ENCODE measurements around the gene KRTAP20-1. TPM values are rescaled to one million over a fixed set of nuclear protein-coding genes. Genes with fewer than 3 reads are reported as not detected.

KRTAP20-1 gene
- total and polyA plus RNA-seq, 8 donors: not detected

DNA sequence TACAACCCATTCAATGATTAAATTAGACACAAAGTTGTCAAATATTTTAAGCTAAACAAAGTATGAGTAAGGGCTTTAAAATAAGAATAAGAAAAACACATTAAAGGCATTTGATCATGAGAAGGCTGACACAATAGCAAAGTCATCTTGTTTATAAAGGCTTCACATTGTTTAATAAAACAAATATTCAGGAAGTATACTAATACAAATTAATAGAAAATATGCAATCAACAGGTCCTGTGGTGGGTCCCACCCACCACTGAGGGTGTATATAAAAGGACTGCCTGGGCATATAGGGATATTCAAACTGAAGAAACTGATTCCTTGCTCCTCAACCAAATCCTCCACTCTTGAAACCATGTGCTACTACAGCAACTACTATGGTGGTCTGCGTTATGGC is 18.7 kb downstream of the KRTAP20-1 start, which contains the start of gene KRTAP20-2:
KRTAP20-2 (plus strand) TSS at position 301 of the 400 bp plus-strand sequence; CDS start at position 359, 58 bp downstream.
- ATAC-seq (no peak), FAIRE-seq (no peak), DNase-seq (no peak)
- no peaks in the 10 kb centered on the region for H3K4me1 ChIP-seq
- H3K4me3 ChIP-seq: no peak within 1 kb of the TSS
- WGBS, 2 donors: 75 to 92% methylated on average over 1 of the region's 1 CpG
- no peaks in the 10 kb centered on the region for H3K27me3 ChIP-seq
- intact Hi-C loops (cut with DNase I): no loop called here
- no peak within 1 kb of the TSS for H3K27ac ChIP-seq
- H3K36me3 ChIP-seq: no peaks in the 10 kb centered on the region
- TF ChIP-seq, protein P1, sequence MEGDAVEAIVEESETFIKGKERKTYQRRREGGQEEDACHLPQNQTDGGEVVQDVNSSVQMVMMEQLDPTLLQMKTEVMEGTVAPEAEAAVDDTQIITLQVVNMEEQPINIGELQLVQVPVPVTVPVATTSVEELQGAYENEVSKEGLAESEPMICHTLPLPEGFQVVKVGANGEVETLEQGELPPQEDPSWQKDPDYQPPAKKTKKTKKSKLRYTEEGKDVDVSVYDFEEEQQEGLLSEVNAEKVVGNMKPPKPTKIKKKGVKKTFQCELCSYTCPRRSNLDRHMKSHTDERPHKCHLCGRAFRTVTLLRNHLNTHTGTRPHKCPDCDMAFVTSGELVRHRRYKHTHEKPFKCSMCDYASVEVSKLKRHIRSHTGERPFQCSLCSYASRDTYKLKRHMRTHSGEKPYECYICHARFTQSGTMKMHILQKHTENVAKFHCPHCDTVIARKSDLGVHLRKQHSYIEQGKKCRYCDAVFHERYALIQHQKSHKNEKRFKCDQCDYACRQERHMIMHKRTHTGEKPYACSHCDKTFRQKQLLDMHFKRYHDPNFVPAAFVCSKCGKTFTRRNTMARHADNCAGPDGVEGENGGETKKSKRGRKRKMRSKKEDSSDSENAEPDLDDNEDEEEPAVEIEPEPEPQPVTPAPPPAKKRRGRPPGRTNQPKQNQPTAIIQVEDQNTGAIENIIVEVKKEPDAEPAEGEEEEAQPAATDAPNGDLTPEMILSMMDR (IDR thresholded peaks at IDR 0.05): no peak
- no peaks in the 10 kb centered on the region for H3K9me3 ChIP-seq

DNA sequence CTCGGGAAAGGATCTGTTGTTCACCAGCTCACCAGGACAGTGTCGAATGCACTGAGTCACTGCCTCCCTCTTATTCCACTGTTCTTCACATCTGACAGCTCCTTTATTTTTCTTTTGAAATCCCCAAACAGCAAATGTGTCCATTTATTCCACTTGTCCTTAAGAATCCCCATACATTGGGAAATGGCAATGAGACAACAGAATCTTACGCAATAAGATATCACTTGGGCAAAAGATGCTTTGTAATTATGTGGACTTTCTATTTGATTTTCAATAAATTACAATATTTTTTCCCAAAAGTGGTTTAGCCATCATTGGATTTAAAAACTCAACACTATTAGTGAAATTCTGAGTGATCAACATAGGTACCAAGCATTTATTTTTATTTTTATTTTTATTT is 22.5 kb downstream of the KRTAP20-1 start:
- no peak overlapping the region for H3K27ac ChIP-seq
- ATAC-seq: no peak
- no peaks in the 10 kb centered on the region for H3K4me1 ChIP-seq
- no peaks in the 10 kb centered on the region for H3K9me3 ChIP-seq
- H3K36me3 ChIP-seq: no peaks in the 10 kb centered on the region
- no peak for DNase-seq
- FAIRE-seq: no peak
- no peaks in the 10 kb centered on the region for H3K27me3 ChIP-seq
- H3K4me3 ChIP-seq: no peak overlapping the region
- TF ChIP-seq, protein P1 (IDR thresholded peaks at IDR 0.05): no peak
- WGBS, 2 donors: 75 to 85% methylated on average over 3 of the region's 3 CpGs
- intact Hi-C loops (cut with DNase I): no loop called here

DNA sequence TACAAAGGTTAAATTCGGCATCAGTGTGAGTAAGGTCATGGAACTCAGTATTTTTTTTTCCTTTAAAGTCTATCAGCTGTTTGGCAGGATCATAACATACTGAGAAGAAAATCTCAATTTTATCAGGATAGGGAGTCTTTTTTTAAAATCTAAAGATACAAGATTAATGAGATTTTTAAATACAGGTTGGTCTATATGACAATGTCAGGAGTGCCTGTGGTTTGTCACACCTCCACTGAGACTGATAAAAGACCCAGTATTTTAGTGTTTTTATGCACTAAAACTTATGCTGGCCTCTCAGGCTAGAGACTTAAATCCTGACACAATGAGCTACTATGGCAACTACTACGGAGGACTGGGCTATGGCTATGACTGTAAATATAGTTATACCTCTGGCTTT is 26.3 kb downstream of the KRTAP20-1 start, which contains the start of gene KRTAP20-3:
KRTAP20-3 (plus strand) TSS at position 301 of the 400 bp plus-strand sequence.
- Histone ChIP-seq H3K36me3 (no peaks in the 10 kb centered on the region), H3K4me1 (no peaks in the 10 kb centered on the region), H3K4me3 (no peak within 1 kb of the TSS), H3K27ac (no peak within 1 kb of the TSS), H3K9me3 (no peaks in the 10 kb centered on the region), H3K27me3 (no peaks in the 10 kb centered on the region)
- ATAC-seq (no peak), FAIRE-seq (no peak), DNase-seq (no peak)
- TF ChIP-seq, protein P1 (IDR thresholded peaks at IDR 0.05): no peak
- 50 to 80% methylated on average over 2 of the region's 2 CpGs for WGBS, 2 donors
- intact Hi-C loops (cut with DNase I): no loop called here

DNA sequence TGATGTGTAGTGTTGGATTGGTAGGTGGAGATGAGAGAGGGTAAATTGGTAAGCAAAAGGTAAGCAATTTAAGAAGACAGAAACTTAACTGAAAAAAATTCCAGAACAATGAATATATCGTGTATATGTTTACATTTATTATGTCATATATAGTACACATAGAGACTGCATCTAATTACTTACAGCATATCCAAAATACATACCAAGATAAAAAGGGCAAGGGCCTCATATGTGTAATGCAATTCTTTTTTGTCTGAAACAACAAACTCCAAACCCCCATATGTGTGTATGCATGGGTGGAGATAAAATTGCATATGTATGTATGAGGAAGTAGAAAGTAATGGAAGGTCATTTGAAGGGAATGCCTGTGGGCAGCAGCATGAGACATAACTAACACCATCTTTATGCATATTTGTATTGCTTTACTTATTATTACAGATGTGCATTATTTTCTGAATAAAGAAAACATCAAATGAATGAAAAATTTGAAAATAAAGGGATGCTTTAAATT is 30.7 kb downstream of the KRTAP20-1 start:
- no peak overlapping the region for H3K27ac ChIP-seq
- H3K27me3 ChIP-seq: no peaks in the 10 kb centered on the region
- intact Hi-C loops (cut with DNase I): no loop called here
- TF ChIP-seq, protein P1 (IDR thresholded peaks at IDR 0.05): no peak
- no peak for ATAC-seq
- H3K9me3 ChIP-seq: no peaks in the 10 kb centered on the region
- no peaks in the 10 kb centered on the region for H3K4me1 ChIP-seq
- H3K4me3 ChIP-seq: no peak overlapping the region
- no peaks in the 10 kb centered on the region for H3K36me3 ChIP-seq
- DNase-seq: no peak
- 43 to 47% methylated on average over 1 of the region's 1 CpG for WGBS, 2 donors
- FAIRE-seq: no peak

DNA sequence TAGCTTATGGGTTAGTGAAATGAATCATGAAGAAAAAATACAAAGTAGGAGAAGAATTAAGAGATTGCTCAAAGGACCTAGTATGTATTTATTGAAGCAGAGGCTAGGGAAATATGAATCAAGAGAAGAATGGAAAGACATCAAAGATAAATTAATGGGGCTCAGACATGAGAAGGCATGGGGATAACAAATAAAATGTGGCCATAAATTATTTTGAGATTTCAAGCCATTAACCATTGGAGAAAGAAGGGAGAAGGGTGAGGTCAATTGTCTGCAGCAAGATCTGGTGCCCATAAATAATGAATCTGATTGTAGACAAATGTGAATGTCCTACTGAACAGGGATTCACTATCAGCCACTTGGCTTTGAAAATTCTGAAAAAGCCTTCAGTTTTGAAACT is 36.7 kb downstream of the KRTAP20-1 start:
- no peak overlapping the region for H3K27ac ChIP-seq
- no peaks in the 10 kb centered on the region for H3K27me3 ChIP-seq
- intact Hi-C loops (cut with DNase I): no loop called here
- no peaks in the 10 kb centered on the region for H3K9me3 ChIP-seq
- no peak for DNase-seq
- H3K4me1 ChIP-seq: no peaks in the 10 kb centered on the region
- FAIRE-seq: no peak
- no peak for ATAC-seq
- no peaks in the 10 kb centered on the region for H3K36me3 ChIP-seq
- TF ChIP-seq, protein P1 (IDR thresholded peaks at IDR 0.05): no peak
- H3K4me3 ChIP-seq: no peak overlapping the region

Other genes with a start within 250 kb of the KRTAP20-1 start
- gene KRTAP13-2, start 244.2 kb upstream of the KRTAP20-1 start, total RNA-seq: not detected
- gene KRTAP13-2, start 244.2 kb upstream of the KRTAP20-1 start, polyA plus RNA-seq: not detected
- gene KRTAP13-1, start 220.4 kb upstream of the KRTAP20-1 start, total RNA-seq: not detected
- gene KRTAP13-1, start 220.4 kb upstream of the KRTAP20-1 start, polyA plus RNA-seq: not detected
- gene KRTAP13-3, start 190.5 kb upstream of the KRTAP20-1 start, total RNA-seq: not detected
- not detected for gene KRTAP13-3, start 190.5 kb upstream of the KRTAP20-1 start, polyA plus RNA-seq
- gene KRTAP13-4, start 186.2 kb upstream of the KRTAP20-1 start, total RNA-seq: not detected
- not detected for gene KRTAP13-4, start 186.2 kb upstream of the KRTAP20-1 start, polyA plus RNA-seq
- not detected for gene KRTAP15-1, start 176.2 kb upstream of the KRTAP20-1 start, total RNA-seq
- not detected for gene KRTAP15-1, start 176.2 kb upstream of the KRTAP20-1 start, polyA plus RNA-seq
- gene KRTAP19-1, start 136.1 kb upstream of the KRTAP20-1 start, total RNA-seq: not detected
- not detected for gene KRTAP19-1, start 136.1 kb upstream of the KRTAP20-1 start, polyA plus RNA-seq
- gene KRTAP19-2, start 129.0 kb upstream of the KRTAP20-1 start, total RNA-seq: not detected
- gene KRTAP19-2, start 129.0 kb upstream of the KRTAP20-1 start, polyA plus RNA-seq: not detected
- not detected for gene KRTAP19-3, start 124.4 kb upstream of the KRTAP20-1 start, total RNA-seq
- gene KRTAP19-3, start 124.4 kb upstream of the KRTAP20-1 start, polyA plus RNA-seq: not detected
- gene KRTAP19-4, start 119.3 kb upstream of the KRTAP20-1 start, total RNA-seq: not detected
- gene KRTAP19-4, start 119.3 kb upstream of the KRTAP20-1 start, polyA plus RNA-seq: not detected
- gene KRTAP19-5, start 114.3 kb upstream of the KRTAP20-1 start, total RNA-seq: not detected
- gene KRTAP19-5, start 114.3 kb upstream of the KRTAP20-1 start, polyA plus RNA-seq: not detected
- not detected for gene KRTAP19-6, start 74.6 kb upstream of the KRTAP20-1 start, total RNA-seq
- not detected for gene KRTAP19-6, start 74.6 kb upstream of the KRTAP20-1 start, polyA plus RNA-seq
- not detected for gene KRTAP19-7, start 55.1 kb upstream of the KRTAP20-1 start, total RNA-seq
- not detected for gene KRTAP19-7, start 55.1 kb upstream of the KRTAP20-1 start, polyA plus RNA-seq
- gene KRTAP22-2, start 26.0 kb upstream of the KRTAP20-1 start, total RNA-seq: not detected
- gene KRTAP22-2, start 26.0 kb upstream of the KRTAP20-1 start, polyA plus RNA-seq: not detected
- gene KRTAP6-3, start 24.0 kb upstream of the KRTAP20-1 start, total RNA-seq: not detected
- gene KRTAP6-3, start 24.0 kb upstream of the KRTAP20-1 start, polyA plus RNA-seq: not detected
- not detected for gene KRTAP6-2, start 17.5 kb upstream of the KRTAP20-1 start, total RNA-seq
- gene KRTAP6-2, start 17.5 kb upstream of the KRTAP20-1 start, polyA plus RNA-seq: not detected
- not detected for gene KRTAP22-1, start 15.3 kb upstream of the KRTAP20-1 start, total RNA-seq
- gene KRTAP22-1, start 15.3 kb upstream of the KRTAP20-1 start, polyA plus RNA-seq: not detected
- not detected for gene KRTAP6-1, start 2.5 kb upstream of the KRTAP20-1 start, total RNA-seq
- not detected for gene KRTAP6-1, start 2.5 kb upstream of the KRTAP20-1 start, polyA plus RNA-seq
- gene KRTAP20-4, start 4.2 kb downstream of the KRTAP20-1 start, total RNA-seq: not detected
- gene KRTAP20-4, start 4.2 kb downstream of the KRTAP20-1 start, polyA plus RNA-seq: not detected
- not detected for gene KRTAP20-2, start 18.8 kb downstream of the KRTAP20-1 start, total RNA-seq
- gene KRTAP20-2, start 18.8 kb downstream of the KRTAP20-1 start, polyA plus RNA-seq: not detected
- gene KRTAP20-3, start 26.4 kb downstream of the KRTAP20-1 start, total RNA-seq: not detected
- gene KRTAP20-3, start 26.4 kb downstream of the KRTAP20-1 start, polyA plus RNA-seq: not detected
- not detected for gene KRTAP21-3, start 102.4 kb downstream of the KRTAP20-1 start, total RNA-seq
- not detected for gene KRTAP21-3, start 102.4 kb downstream of the KRTAP20-1 start, polyA plus RNA-seq
- gene KRTAP21-2, start 130.8 kb downstream of the KRTAP20-1 start, total RNA-seq: not detected
- not detected for gene KRTAP21-2, start 130.8 kb downstream of the KRTAP20-1 start, polyA plus RNA-seq
- gene KRTAP21-1, start 139.0 kb downstream of the KRTAP20-1 start, total RNA-seq: not detected
- gene KRTAP21-1, start 139.0 kb downstream of the KRTAP20-1 start, polyA plus RNA-seq: not detected
- not detected for gene KRTAP8-1, start 196.8 kb downstream of the KRTAP20-1 start, total RNA-seq
- not detected for gene KRTAP8-1, start 196.8 kb downstream of the KRTAP20-1 start, polyA plus RNA-seq
- not detected for gene KRTAP7-1, start 213.3 kb downstream of the KRTAP20-1 start, total RNA-seq
- gene KRTAP7-1, start 213.3 kb downstream of the KRTAP20-1 start, polyA plus RNA-seq: not detected